Stimulated activated naive CD4-positive, alpha-beta T cell treated with Interleukin-2 at 50 U/mL for 16 hours (primary cell): ENCODE results near the gene RAB6B.

Experiments used
- DNase-seq: peaks from one replicate; lab custom pipeline; 2025; lab: John Stamatoyannopoulos, UW

Gene RAB6B

GRCh38 chr3:133895208-133896001 lies at the start of gene RAB6B:
TSS of gene RAB6B (minus strand) at chr3:133895882. CDS start at chr3:133895466, 416 bp downstream.
- no peak for DNase-seq

GRCh38 chr3:133944641-133945380 lies 49.1 kb upstream of the RAB6B start:
- DNase-seq: no peak

GRCh38 chr3:133944181-133944580 lies 48.5 kb upstream of the RAB6B start:
- no peak for DNase-seq

GRCh38 chr3:133943639-133944141 lies 48.0 kb upstream of the RAB6B start:
- DNase-seq: no peak

GRCh38 chr3:133943031-133943535 lies 47.4 kb upstream of the RAB6B start:
- no peak for DNase-seq

GRCh38 chr3:133941415-133941821 lies 45.7 kb upstream of the RAB6B start:
- DNase-seq: no peak

- DNase-seq: no peak
These were observed 44.9 kb upstream of the RAB6B start for GRCh38 chr3:133940536-133940935.

GRCh38 chr3:133939463-133939835 lies 43.8 kb upstream of the RAB6B start:
- DNase-seq: no peak

- no peak for DNase-seq
These were observed 43.2 kb upstream of the RAB6B start for GRCh38 chr3:133938770-133939462.

- DNase-seq: no peak
These were observed 42.3 kb upstream of the RAB6B start for GRCh38 chr3:133937756-133938601.

GRCh38 chr3:133937061-133937686 lies 41.5 kb upstream of the RAB6B start:
- DNase-seq: no peak

- no peak for DNase-seq
These were observed 40.4 kb upstream of the RAB6B start for GRCh38 chr3:133935843-133936769.

GRCh38 chr3:133934996-133935842 lies 39.5 kb upstream of the RAB6B start:
- DNase-seq: no peak

GRCh38 chr3:133934073-133934970 lies 38.6 kb upstream of the RAB6B start:
- no peak for DNase-seq

- DNase-seq: no peak
These were observed 37.7 kb upstream of the RAB6B start for GRCh38 chr3:133933097-133934024.

- no peak for DNase-seq
These were observed 36.3 kb upstream of the RAB6B start for GRCh38 chr3:133932009-133932408.

- no peak for DNase-seq
These were observed 35.4 kb upstream of the RAB6B start for GRCh38 chr3:133931084-133931483.
